AG20443 (cell line): ENCODE measurements around the gene CASP7.

Experiments
- DNase-seq: peaks from one replicate; pipeline ENCODE4 v3.0.0; 2012; ENCODE audit warnings: low spot score, mixed read lengths

CASP7 gene

GRCh38 chr10:113712755-113713639 is 33.3 kb downstream of the CASP7 start:
- DNase-seq, result no peak

GRCh38 chr10:113713640-113713982 is 33.9 kb downstream of the CASP7 start:
- DNase-seq, result no peak

GRCh38 chr10:113716109-113716910 is 36.6 kb downstream of the CASP7 start:
- no peak for DNase-seq

GRCh38 chr10:113718969-113719822 is 39.5 kb downstream of the CASP7 start:
- no peak for DNase-seq

GRCh38 chr10:113720386-113720785 is 40.7 kb downstream of the CASP7 start:
- no peak for DNase-seq

- no peak for DNase-seq
Measured at GRCh38 chr10:113732160-113732881, 52.6 kb downstream of the CASP7 start.

GRCh38 chr10:113732966-113733365 is 53.3 kb downstream of the CASP7 start:
- no peak for DNase-seq

GRCh38 chr10:113733635-113734034 is 53.9 kb downstream of the CASP7 start:
- DNase-seq, result no peak

DNA sequence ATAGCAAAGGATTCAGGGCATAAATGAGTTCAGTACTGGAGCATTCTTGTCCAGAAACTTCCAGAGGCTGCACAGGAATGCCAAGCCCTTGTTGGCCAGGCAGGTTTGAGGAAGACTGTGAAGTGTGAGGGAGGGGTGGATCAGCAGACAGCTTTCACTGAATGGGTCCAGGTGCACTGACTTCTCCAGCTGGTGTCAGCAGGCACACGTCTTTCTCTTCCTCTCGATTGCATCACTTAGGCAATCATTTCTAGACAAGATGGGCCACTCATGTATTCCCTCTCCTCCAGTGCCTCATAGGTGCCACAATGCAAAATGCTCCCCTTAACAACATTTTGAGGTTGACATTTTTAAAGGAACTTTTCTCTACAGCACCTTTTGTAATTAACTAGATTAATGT is 56.2 kb downstream of the CASP7 start:
- DNase-seq, result no peak

GRCh38 chr10:113736576-113736975 is 56.9 kb downstream of the CASP7 start:
- DNase-seq, result no peak

GRCh38 chr10:113739031-113739430 is 59.3 kb downstream of the CASP7 start:
- no peak for DNase-seq

DNA sequence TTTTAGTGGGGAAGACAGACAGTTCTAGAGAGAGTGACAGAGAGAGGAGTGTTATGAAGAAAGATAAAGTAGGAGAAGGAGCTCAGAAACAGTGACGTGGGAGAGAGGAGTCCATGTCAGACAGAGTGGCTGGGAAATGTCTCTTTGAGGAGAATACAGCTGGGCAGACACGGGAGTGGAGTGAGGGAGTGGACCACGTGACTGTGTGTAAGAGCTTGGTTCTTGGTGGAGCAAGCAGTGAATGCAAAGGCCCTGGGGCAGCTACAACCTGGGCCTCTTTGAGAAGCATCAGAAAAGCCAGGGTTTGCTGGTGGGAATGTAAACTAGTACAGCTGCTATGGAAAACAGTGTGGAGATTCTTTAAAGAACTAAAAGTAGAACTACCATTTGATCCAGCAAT is 59.9 kb downstream of the CASP7 start:
- DNase-seq, result no peak

GRCh38 chr10:113740850-113741249 is 61.1 kb downstream of the CASP7 start:
- no peak for DNase-seq

DNA sequence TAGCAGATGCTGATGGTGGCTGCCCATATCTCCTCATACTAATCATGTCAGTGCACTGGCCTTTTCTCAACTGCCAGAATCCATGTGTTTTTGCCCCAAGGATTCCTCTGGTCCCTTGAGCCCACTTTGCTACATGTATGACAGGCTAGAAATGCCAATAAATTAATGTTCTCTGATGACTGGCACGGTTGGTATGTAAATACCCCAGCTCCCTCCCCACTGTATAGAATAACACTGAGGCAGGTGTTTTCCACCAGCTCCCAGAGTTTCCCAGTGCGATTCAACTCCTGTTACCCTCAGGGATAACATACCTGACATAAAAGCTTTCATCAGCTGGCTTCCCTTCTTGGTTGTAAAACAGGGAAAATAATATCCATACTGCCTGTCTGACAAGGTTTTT is 62.8 kb downstream of the CASP7 start:
- no peak for DNase-seq

- DNase-seq, result no peak
Measured at GRCh38 chr10:113743594-113743993, 63.9 kb downstream of the CASP7 start.

GRCh38 chr10:113745374-113745773 is 65.7 kb downstream of the CASP7 start:
- no peak for DNase-seq

DNA sequence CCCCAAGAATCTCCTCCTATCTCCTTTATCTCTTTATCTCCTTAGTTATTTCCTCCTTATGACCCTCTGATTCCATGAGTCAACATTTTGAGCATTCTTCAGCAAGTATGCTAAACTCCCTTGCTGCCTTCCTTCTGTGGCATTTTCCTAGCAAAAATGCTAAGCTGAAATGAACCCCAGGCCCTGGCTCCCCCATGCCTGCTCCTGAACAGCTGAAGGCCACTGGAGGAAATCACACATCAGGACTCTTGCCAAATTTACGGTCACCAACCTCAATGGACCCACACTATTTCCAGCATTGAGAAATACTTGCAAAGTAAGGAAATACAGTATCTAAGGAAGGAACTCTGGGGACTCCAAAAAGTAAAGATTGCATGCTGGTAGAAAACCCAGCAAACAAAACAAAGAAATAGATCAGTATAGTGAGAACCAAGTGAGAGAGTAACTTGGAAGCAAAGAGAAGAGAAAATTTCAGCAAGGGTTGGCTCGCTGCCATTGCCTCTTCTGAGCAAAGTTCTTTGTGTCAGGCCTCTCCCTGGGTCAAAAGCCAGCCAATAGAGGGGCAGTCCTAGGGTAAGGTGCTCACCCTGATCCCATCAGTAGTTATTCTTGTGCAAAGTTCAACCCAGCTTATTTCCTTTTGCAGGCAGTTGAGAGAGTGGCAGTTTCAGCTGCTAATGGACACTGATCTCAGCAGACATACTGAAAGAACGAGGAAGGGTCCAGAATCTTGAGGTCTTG is 66.7 kb downstream of the CASP7 start:
- peak; percentile 24 for DNase-seq

DNA sequence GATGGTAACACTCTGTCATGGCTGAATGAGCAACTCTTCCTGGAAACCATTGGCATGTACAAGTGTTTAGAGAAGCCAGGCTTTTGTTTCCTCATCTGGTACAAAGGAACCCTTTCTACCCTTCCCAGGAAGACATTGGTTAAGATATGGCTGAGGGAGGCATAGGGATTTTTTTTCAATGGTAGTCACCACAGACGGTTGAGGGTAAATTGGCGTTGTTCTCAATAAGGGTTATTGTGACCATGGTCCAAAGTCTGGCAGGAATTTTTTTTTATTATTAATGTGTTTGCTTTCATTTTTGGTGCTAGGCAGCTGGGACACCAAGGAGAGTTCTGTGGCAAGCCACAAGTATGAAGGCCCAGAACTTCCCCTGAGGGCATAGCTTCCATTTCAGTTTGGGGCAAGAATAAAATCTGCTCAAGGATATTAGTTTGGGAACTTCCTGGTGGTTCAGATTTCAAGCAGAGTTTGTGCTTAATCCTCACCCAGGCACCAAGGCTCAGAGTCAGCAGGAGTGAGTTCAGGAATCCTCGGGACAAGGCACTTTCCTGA is 71.5 kb downstream of the CASP7 start, which contains the start of gene PLEKHS1:
TSS of gene PLEKHS1 (plus strand) at position 502 of the 552 bp plus-strand sequence. CDS start 3,596 bp downstream, outside the sequence.
- peak; percentile 17 for DNase-seq

GRCh38 chr10:113752553-113752952 is 72.8 kb downstream of the CASP7 start:
- no peak for DNase-seq

- DNase-seq, result no peak
Measured at GRCh38 chr10:113753020-113753692, 73.4 kb downstream of the CASP7 start.
